Fibroblast of lung (primary cell): ENCODE measurements around the gene SELENBP1. TPM values are rescaled to one million over a fixed set of nuclear protein-coding genes. Genes with fewer than 3 reads are reported as not detected.

ENCODE experiments used
- DNase-seq, 2 donors: peaks; one replicate each; pipeline versions ENCODE4 v3.0.0 to v3.0.0-alpha.2; 2010; ENCODE audit warnings: low read depth in 2 of 2
- H2AFZ ChIP-seq: 2 replicates; pipeline ENCODE4 v1.5.1; 2012; ENCODE audit warnings: low read length, control low read depth, inconsistent platforms
- H3K27ac ChIP-seq: 2 replicates; pipeline ENCODE4 v1.5.1; 2011; ENCODE audit warnings: low read length, control low read depth; ENCODE audit not compliant: insufficient read depth
- H3K27me3 ChIP-seq: 2 replicates; pipeline ENCODE4 v1.5.1; 2011; ENCODE audit warnings: mild to moderate bottlenecking, low read length; ENCODE audit not compliant: control insufficient read depth, insufficient read depth
- H3K36me3 ChIP-seq: 2 replicates; pipeline ENCODE4 v1.5.1; 2011; ENCODE audit warnings: low read length; ENCODE audit not compliant: control insufficient read depth, insufficient read depth
- H3K4me1 ChIP-seq: 2 replicates; pipeline ENCODE4 v1.5.1; 2011; ENCODE audit warnings: low read length; ENCODE audit not compliant: control insufficient read depth, insufficient read depth; ENCODE audit errors: extremely low read depth
- H3K4me2 ChIP-seq: 2 replicates; pipeline ENCODE4 v1.5.1; 2011; ENCODE audit warnings: low read length, control low read depth; ENCODE audit not compliant: insufficient read depth; ENCODE audit errors: extremely low read depth
- H3K4me3 ChIP-seq, 4 experiments: fragments of 200-600 bp in 1 of 4; sonication (generic) in 1 of 4; replicated peaks in 1 of 4; 2 replicates each; pipeline ENCODE4 v1.5.1; 2011 to 2016; ENCODE audit warnings: low read length in 4 of 4, low read depth in 3 of 4, mild to moderate bottlenecking in 3 of 4, control low read depth in 2 of 4, inconsistent platforms in 1 of 4, mixed read lengths in 1 of 4; ENCODE audit not compliant: insufficient read depth in 1 of 4; ENCODE audit errors: control extremely low read depth in 1 of 4
- H3K79me2 ChIP-seq: 2 replicates; pipeline ENCODE4 v1.5.1; 2012; ENCODE audit warnings: mild to moderate bottlenecking, low read length, inconsistent platforms; ENCODE audit not compliant: control insufficient read depth, insufficient read depth
- H3K9ac ChIP-seq: 2 replicates; pipeline ENCODE4 v1.5.1; 2011; ENCODE audit warnings: mild to moderate bottlenecking, low read length, control low read depth; ENCODE audit not compliant: insufficient read depth
- H3K9me3 ChIP-seq: 2 replicates; pipeline ENCODE4 v1.5.1; 2012; ENCODE audit warnings: low read depth, low read length; ENCODE audit not compliant: control insufficient read depth, insufficient read depth
- H4K20me1 ChIP-seq: 2 replicates; pipeline ENCODE4 v1.5.1; 2011; ENCODE audit warnings: low read length; ENCODE audit not compliant: control insufficient read depth, insufficient read depth; ENCODE audit errors: extremely low read depth
- EZH2 ChIP-seq: IDR thresholded peaks from 2 replicates; pipeline ENCODE4 v1.5.1; 2012; ENCODE audit warnings: low read length, control low read depth, mild to moderate bottlenecking; ENCODE audit errors: missing control alignments
- polyA plus RNA-seq, 2 donors: library from polyadenylated mRNA; depleted of rRNA in 1 of 2; stranded (reverse) in 1 of 2; unstranded in 1 of 2; fragments of >200 nt; gene quantifications; 2 replicates each; pipeline ENCODE4 v1.2.1, GENCODE V29; 2011 to 2012; ENCODE audit warnings: missing spikeins in 1 of 2
- total RNA-seq: library from RNA; depleted of rRNA; stranded (reverse); fragments of >200 nt; gene quantifications from 2 replicates; pipeline ENCODE4 v1.2.1, GENCODE V29; 2014
- TF ChIP-seq, protein P1 (sequence below), 2 donors: IDR thresholded peaks in 1 of 2; conservative IDR thresholded peaks in 1 of 2; 1 replicate in 1 of 2; 2 replicates in 1 of 2; pipeline ENCODE4 v1.5.1; 2011 to 2012; ENCODE audit warnings: low read length in 2 of 2, control low read depth in 1 of 2, inconsistent platforms in 1 of 2, low read depth in 1 of 2, mild to moderate bottlenecking in 1 of 2

The SELENBP1 gene
- total and polyA plus RNA-seq, 2 donors (not counting 1 experiment from before 2014, with no cell fraction given) = 65.9 to 85.4 TPM

DNA sequence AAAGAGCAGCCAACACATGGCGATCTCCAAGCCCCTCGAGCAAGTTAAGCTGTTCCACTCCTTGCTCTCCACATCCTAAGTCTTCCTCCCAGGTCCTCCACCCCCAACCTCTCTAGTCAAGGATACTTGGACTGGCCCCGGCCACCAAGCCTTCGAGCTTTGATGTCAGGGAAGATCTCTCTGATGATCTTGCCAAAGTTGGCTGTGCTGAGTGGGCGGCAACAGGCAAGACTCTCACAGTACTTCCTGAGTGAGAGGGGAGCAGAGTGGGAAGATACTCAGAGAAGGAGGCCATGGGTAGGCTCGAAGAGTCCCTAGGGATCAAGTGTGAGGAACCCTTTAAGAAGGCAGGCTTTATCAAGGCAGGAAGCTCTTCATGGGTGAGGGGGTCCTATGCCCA is 28.2 kb downstream of the SELENBP1 start:
- TF ChIP-seq, protein P1, sequence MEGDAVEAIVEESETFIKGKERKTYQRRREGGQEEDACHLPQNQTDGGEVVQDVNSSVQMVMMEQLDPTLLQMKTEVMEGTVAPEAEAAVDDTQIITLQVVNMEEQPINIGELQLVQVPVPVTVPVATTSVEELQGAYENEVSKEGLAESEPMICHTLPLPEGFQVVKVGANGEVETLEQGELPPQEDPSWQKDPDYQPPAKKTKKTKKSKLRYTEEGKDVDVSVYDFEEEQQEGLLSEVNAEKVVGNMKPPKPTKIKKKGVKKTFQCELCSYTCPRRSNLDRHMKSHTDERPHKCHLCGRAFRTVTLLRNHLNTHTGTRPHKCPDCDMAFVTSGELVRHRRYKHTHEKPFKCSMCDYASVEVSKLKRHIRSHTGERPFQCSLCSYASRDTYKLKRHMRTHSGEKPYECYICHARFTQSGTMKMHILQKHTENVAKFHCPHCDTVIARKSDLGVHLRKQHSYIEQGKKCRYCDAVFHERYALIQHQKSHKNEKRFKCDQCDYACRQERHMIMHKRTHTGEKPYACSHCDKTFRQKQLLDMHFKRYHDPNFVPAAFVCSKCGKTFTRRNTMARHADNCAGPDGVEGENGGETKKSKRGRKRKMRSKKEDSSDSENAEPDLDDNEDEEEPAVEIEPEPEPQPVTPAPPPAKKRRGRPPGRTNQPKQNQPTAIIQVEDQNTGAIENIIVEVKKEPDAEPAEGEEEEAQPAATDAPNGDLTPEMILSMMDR (conservative IDR thresholded peaks at IDR 0.05 in 1 of 2, IDR thresholded peaks at IDR 0.05 in 1 of 2; ENCODE audit: low read depth in 1 of 2, low read length in 2 of 2) = no peak
- TF ChIP-seq EZH2 = no peak
- no peak overlapping the region for H3K27ac ChIP-seq
- H3K36me3 ChIP-seq = peaks cover 12% of the 10 kb centered on the region
- no peaks in the 10 kb centered on the region for H3K27me3 ChIP-seq
- H3K4me2 ChIP-seq = no peak overlapping the region
- DNase-seq = no peak
- H3K4me1 ChIP-seq = peaks cover 8% of the 10 kb centered on the region
- no peak overlapping the region for H2AFZ ChIP-seq
- no peaks in the 10 kb centered on the region for H4K20me1 ChIP-seq
- H3K9me3 ChIP-seq = no peaks in the 10 kb centered on the region
- H3K4me3 ChIP-seq = no peak overlapping the region
- H3K9ac ChIP-seq = no peak overlapping the region
- H3K79me2 ChIP-seq = no peaks in the 10 kb centered on the region

- Histone ChIP-seq H3K79me2 (no peaks in the 10 kb centered on the region), H2AFZ (no peak overlapping the region), H3K27me3 (no peaks in the 10 kb centered on the region), H3K4me2 (no peak overlapping the region), H4K20me1 (no peaks in the 10 kb centered on the region), H3K36me3 (peaks cover 12% of the 10 kb centered on the region), H3K9ac (no peak overlapping the region), H3K4me1 (peaks cover 8% of the 10 kb centered on the region), H3K27ac (no peak overlapping the region), H3K4me3 (no peak overlapping the region), H3K9me3 (no peaks in the 10 kb centered on the region)
- TF ChIP-seq EZH2 = no peak
- TF ChIP-seq, protein P1 (conservative IDR thresholded peaks at IDR 0.05 in 1 of 2, IDR thresholded peaks at IDR 0.05 in 1 of 2; ENCODE audit: low read depth in 1 of 2, low read length in 2 of 2) = no peak
- DNase-seq = no peak
These were observed 28.9 kb downstream of the SELENBP1 start for GRCh38 chr1:151343587-151343986.

DNA sequence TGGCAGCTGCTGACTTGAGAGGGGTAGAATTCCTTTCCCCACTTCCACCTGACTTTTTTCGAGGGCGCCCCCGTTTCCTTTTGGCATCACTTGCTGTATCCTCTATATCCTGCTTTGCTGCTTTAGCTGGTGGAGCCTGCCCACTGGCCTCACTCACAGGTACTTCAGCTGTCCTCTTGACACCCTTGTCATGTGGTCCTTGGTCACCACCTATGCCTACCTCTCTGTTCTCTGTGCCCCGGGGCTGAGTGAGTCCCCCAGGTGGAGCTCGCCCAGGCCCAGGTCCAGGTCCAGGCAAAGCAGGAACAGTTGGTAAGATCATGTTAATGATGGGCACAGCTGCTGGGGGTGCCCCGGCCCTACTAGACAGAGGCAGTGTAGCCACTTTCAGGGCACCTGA is 29.9 kb downstream of the SELENBP1 start:
- Histone ChIP-seq H3K27me3 (no peaks in the 10 kb centered on the region), H3K9me3 (no peaks in the 10 kb centered on the region), H3K4me3 (no peak overlapping the region), H3K36me3 (peaks cover 12% of the 10 kb centered on the region), H2AFZ (no peak overlapping the region), H3K4me2 (no peak overlapping the region), H3K79me2 (no peaks in the 10 kb centered on the region), H4K20me1 (no peaks in the 10 kb centered on the region), H3K4me1 (peaks cover 5% of the 10 kb centered on the region), H3K27ac (no peak overlapping the region), H3K9ac (no peak overlapping the region)
- no peak for DNase-seq
- no peak for TF ChIP-seq EZH2
- TF ChIP-seq, protein P1 (conservative IDR thresholded peaks at IDR 0.05 in 1 of 2, IDR thresholded peaks at IDR 0.05 in 1 of 2; ENCODE audit: low read depth in 1 of 2, low read length in 2 of 2) = no peak
